ENCODE results near the gene TBCE.

TBCE gene

GRCh38 chr1:235411489-235412486, 44.6 kb downstream of the TBCE start:
- DNase-seq = no peak

GRCh38 chr1:235415008-235415904, 48.0 kb downstream of the TBCE start:
- peak; percentile 66 for DNase-seq

- DNase-seq = no peak
These were observed 49.4 kb downstream of the TBCE start for GRCh38 chr1:235416662-235417049.

- peak; percentile 77 for DNase-seq
These were observed 50.0 kb downstream of the TBCE start for GRCh38 chr1:235417086-235417697.

- no peak for DNase-seq
These were observed 54.5 kb downstream of the TBCE start for GRCh38 chr1:235421751-235422150.

- DNase-seq = peak; percentile 42
These were observed 56.0 kb downstream of the TBCE start for GRCh38 chr1:235423214-235423652.

- no peak for DNase-seq
These were observed 56.9 kb downstream of the TBCE start for GRCh38 chr1:235424092-235424491.

- DNase-seq = no peak
These were observed 58.1 kb downstream of the TBCE start for GRCh38 chr1:235425357-235425756.

- DNase-seq = no peak
These were observed 58.9 kb downstream of the TBCE start for GRCh38 chr1:235426143-235426542.

- DNase-seq = no peak
These were observed 59.5 kb downstream of the TBCE start for GRCh38 chr1:235426680-235427079.

GRCh38 chr1:235427447-235427846, 60.2 kb downstream of the TBCE start:
- DNase-seq = no peak

- DNase-seq = no peak
These were observed 61.9 kb downstream of the TBCE start for GRCh38 chr1:235429143-235429542.

GRCh38 chr1:235430991-235431390, 63.8 kb downstream of the TBCE start:
- no peak for DNase-seq

GRCh38 chr1:235434001-235434400, 66.8 kb downstream of the TBCE start:
- DNase-seq = no peak

- DNase-seq = no peak
These were observed 74.0 kb downstream of the TBCE start for GRCh38 chr1:235441159-235441685.

- DNase-seq = no peak
These were observed 75.7 kb downstream of the TBCE start for GRCh38 chr1:235442788-235443429.

GRCh38 chr1:235448616-235449015, 81.4 kb downstream of the TBCE start:
- no peak for DNase-seq

GRCh38 chr1:235450433-235450832, 83.2 kb downstream of the TBCE start:
- DNase-seq = no peak

GRCh38 chr1:235450886-235451483, 83.8 kb downstream of the TBCE start:
- DNase-seq = no peak

GRCh38 chr1:235454021-235454420, 86.8 kb downstream of the TBCE start:
- no peak for DNase-seq

- DNase-seq = no peak
These were observed 87.9 kb downstream of the TBCE start for GRCh38 chr1:235455097-235455496.

- no peak for DNase-seq
These were observed 88.6 kb downstream of the TBCE start for GRCh38 chr1:235455823-235456222.

Data from stimulated activated CD8-positive, alpha-beta memory T cell treated with anti-CD3 and anti-CD28 coated beads, Interleukin-4, amount 100 ng/mL, for 48 hours (primary cell).